Measurements from ENCODE around the gene PCYT1A. TPM values are rescaled to one million over a fixed set of nuclear protein-coding genes. Genes with fewer than 3 reads are reported as not detected.
"Not testable (repeated sequence)": the region's sequence is repeated elsewhere in the genome, so short reads cannot be mapped to it uniquely, and the experiment has no call there.

Gene PCYT1A
- total RNA-seq, 4 donors from 2014 or later: 68.1 to 120 (median 90.9) TPM

DNA sequence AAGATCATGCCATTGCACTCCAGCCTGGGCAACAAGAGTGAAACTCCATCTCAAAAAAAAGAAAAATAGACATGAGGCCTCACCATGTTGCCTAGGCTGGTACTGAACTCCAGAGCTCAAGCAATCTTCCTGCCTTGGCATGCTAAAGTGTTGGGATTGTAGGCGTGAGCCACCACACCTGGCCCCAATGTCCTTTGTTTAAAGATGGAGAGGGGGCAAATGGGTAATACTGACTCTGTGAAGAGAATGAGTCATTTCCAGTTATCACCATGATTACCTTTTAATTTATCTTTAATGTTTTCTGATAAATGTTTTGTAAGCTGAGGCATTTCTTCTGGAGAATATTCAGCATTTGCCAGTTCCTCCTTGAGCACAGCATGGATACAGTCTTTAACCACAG is 28.3 kb upstream of the PCYT1A start:
- DNase-seq (ENCODE audit: low spot score): no peak
- no peak for ATAC-seq (ENCODE audit: low FRiP score)
- TF ChIP-seq, protein P1, sequence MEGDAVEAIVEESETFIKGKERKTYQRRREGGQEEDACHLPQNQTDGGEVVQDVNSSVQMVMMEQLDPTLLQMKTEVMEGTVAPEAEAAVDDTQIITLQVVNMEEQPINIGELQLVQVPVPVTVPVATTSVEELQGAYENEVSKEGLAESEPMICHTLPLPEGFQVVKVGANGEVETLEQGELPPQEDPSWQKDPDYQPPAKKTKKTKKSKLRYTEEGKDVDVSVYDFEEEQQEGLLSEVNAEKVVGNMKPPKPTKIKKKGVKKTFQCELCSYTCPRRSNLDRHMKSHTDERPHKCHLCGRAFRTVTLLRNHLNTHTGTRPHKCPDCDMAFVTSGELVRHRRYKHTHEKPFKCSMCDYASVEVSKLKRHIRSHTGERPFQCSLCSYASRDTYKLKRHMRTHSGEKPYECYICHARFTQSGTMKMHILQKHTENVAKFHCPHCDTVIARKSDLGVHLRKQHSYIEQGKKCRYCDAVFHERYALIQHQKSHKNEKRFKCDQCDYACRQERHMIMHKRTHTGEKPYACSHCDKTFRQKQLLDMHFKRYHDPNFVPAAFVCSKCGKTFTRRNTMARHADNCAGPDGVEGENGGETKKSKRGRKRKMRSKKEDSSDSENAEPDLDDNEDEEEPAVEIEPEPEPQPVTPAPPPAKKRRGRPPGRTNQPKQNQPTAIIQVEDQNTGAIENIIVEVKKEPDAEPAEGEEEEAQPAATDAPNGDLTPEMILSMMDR (IDR thresholded peaks at IDR 0.05): no peak

DNA sequence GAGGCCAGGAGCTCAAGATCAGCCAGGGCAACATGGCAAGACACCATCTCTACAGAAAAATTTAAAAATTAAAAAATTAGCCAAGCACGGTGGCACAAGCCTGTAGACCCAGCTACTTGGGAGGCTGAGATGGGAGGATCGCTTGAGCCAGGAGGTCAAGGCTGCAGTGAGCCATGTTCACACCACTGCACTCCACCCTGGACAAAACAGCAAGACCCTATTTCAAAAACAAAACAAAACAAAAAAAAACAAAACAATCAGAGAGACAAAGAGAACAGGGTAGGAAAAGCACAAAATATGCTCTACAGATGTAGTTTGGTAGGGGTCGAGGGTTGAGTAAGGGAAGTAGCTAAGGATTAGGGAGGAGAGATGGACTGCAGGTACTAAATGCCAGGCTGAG is 27.1 kb upstream of the PCYT1A start:
- no peak for ATAC-seq (ENCODE audit: low FRiP score)
- no peak for DNase-seq (ENCODE audit: low spot score)
- TF ChIP-seq, protein P1 (IDR thresholded peaks at IDR 0.05): no peak

DNA sequence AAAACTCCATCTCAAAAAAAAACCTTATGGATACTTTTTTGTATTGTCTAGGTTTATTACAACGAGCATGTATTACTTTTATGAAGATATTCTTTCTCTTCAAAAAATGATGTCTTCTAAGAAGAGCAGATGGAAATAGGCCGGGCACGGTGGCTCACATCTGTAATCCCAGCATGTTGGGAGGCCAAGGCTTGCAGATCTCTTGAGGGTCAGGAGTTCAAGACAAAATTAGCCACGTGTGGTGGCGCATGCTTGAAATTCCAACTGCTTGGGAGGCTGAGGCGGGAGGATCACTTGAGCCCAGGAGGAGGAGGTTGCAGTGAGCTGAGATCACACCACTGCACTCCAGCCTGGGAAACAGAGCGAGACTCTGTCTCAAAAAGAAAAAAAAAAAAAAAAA is 26.6 kb upstream of the PCYT1A start:
- not testable (repeated sequence) for ATAC-seq (ENCODE audit: low FRiP score); DNase-seq (ENCODE audit: low spot score)

DNA sequence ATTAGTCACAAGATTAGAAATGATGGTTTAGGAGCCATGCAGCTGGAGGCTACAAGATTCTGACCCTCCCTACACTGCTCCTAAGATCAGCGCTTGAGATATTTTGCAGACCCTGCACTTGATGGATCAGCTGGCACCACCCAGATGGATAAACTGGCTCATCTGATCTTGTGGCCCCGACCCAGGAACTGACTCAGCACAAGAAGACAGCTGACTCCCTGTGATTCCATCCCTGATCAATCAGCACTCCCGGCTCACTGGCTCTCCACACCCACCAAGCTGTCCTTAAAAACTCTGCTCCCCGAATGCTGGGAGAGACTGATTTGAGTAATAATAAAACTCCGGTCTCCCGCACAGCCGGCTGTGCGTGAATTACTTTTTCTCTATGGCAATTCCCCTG is 15.4 kb upstream of the PCYT1A start:
- not testable (repeated sequence) for ATAC-seq (ENCODE audit: low FRiP score); DNase-seq (ENCODE audit: low spot score)

DNA sequence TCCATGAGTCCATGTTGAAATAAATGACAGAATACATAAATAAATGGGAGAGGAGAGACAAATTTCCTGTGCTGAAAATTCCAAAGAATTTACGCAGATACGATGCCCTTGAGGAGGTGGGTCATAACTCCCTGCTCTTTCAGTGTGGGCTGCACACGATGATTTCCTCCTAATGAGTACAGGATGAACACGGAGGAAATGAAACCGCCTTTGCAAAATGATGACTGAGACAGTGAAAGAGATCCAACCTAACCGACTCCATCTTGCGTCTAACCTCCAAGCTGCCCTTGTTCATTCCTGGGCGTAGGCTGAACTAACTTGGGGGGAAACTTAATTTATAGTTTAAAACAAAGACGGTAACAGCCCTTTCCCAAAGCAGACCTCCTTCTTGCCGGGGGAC is 15.0 kb upstream of the PCYT1A start:
- not testable (repeated sequence) for DNase-seq (ENCODE audit: low spot score); ATAC-seq (ENCODE audit: low FRiP score)

DNA sequence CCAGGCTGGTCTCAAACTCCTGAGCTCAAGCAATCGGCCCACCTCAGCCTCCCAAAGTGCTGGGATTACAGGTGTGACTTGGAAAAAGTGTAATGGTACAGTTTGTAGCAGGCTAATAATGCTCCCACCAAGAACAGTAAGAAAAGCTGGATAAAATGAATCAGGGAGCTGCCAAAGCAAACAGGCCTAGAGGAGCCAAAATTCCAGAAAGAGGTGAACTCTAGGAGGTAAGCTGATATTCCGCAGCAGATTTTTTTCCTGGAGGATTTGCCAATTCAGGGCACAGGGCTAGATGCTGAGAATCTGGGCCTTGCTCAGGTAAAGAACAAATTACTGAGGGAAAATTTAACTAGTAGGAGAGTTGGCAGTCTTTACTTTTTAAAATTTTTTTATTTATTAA is 11.0 kb upstream of the PCYT1A start:
- ATAC-seq (ENCODE audit: low FRiP score): no peak
- DNase-seq (ENCODE audit: low spot score): no peak
- TF ChIP-seq, protein P1 (IDR thresholded peaks at IDR 0.05): no peak

DNA sequence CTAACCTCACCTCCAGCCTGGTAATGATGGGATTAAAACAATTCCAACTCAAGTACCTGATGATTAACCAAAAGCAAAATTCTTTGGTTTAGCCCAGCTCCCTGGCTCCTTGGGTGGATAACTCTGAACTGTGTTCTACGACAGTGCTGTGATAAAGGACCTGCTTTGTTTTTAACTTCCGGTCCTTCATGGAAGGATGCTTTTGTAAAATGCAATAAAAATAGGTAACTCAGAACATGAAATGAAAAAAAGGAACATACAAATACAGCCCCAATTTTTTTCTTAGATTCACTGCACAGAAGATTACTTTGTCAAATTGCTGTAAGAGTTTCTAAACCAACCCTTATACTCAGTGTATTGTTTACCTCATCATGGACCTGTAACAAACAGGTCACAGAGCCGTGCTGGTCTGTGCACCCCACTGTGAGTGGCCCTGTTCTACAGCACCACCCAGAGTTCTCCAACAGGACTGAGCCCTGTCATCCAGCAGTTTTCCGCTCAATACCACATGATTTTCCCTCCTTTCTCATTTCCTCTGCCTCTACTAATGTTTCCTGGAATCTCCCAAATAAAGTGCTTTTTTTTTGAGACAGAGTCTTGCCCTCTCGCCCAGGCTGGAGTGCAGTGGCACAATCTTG is 4.9 kb upstream of the PCYT1A start:
- ATAC-seq (ENCODE audit: low FRiP score): no peak
- TF ChIP-seq, protein P1 (IDR thresholded peaks at IDR 0.05): no peak
- no peak for DNase-seq (ENCODE audit: low spot score)

DNA sequence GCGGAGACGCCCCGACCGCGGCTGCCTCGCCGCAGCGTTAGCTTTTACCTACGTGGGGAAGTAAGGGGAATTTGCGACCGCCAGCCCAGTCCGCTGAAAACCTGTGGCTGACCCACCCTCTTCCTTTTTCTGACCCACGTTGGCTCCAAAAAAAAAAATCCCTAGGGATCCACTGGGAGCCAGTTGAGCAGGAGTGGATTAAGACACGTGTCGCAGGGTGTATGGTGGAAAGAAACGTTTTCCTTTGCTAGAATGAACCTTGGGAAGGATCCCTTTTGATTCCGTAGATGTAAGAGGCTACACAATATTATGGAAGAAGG is 575 bp upstream of the PCYT1A start:
- TF ChIP-seq, protein P1 (IDR thresholded peaks at IDR 0.05): no peak
- DNase-seq (ENCODE audit: low spot score): no peak
- ATAC-seq (ENCODE audit: low FRiP score): peak; percentile 31

DNA sequence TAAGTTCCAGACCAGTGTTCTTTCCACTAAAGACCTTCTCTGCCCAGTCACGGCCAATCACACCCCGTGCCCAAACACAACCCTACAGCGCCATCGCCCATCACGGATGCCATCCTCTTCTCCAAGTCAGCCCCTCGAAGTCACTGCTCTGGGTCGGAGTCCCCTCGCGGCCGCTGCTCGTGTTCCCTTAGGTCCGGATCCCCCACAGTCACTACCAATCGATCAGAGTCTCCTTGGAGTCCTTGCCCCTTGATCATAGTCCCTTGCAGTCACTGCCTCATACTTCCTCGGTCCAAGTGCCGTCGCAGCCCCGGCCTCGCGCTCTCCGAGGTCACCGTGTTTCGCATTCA is 461 bp downstream of the PCYT1A start:
- DNase-seq (ENCODE audit: low spot score) (no peak), ATAC-seq (ENCODE audit: low FRiP score) (peak; percentile 38)
- TF ChIP-seq, protein P1 (IDR thresholded peaks at IDR 0.05): no peak
